SK-N-SH treated with all-trans-retinoic acid at 6 μM for 48 hours (cell line): Measurements from ENCODE around the gene ANXA3.

ENCODE experiments used
- ATAC-seq: fragments of 200-7000 bp; cut with Tn5 transposase; 3 replicates; pipeline ENCODE4 v1.9.1; 2020; ENCODE audit warnings: mild to moderate bottlenecking, moderate library complexity
- ARNTL ChIP-seq: fragments of 450-650 bp; formaldehyde crosslinking; IDR thresholded peaks from 2 replicates; pipeline ENCODE4 v1.5.0; 2020; ENCODE audit warnings: low read depth, mild to moderate bottlenecking, moderate library complexity, borderline replicate concordance
- BACH2 ChIP-seq: fragments of 250-450 bp; sonication (Bioruptor Pico); IDR thresholded peaks from 2 replicates; pipeline ENCODE4 v1.9.0; 2021; ENCODE audit warnings: mild to moderate bottlenecking, borderline replicate concordance
- CREB5 ChIP-seq: fragments of 250-450 bp; sonication (Bioruptor Pico); IDR thresholded peaks from 2 replicates; pipeline ENCODE4 v1.5.1; 2020; ENCODE audit warnings: low read depth, mild to moderate bottlenecking, moderate library complexity
- CSDC2 ChIP-seq: fragments of 250-450 bp; sonication (Bioruptor Pico); IDR thresholded peaks from 2 replicates; pipeline ENCODE4 v1.5.0; 2020; ENCODE audit warnings: mild to moderate bottlenecking, moderate library complexity
- CSRNP3 ChIP-seq: fragments of 250-450 bp; sonication (Bioruptor Pico); IDR thresholded peaks from 2 replicates; pipeline ENCODE4 v1.5.1; 2021; ENCODE audit warnings: mild to moderate bottlenecking, moderate library complexity
- ESRRG ChIP-seq: fragments of 250-450 bp; sonication (Bioruptor Pico); IDR thresholded peaks from 2 replicates; pipeline ENCODE4 v1.6.1; 2021; ENCODE audit warnings: mild to moderate bottlenecking
- GLIS3 ChIP-seq: fragments of 250-450 bp; sonication (Bioruptor Pico); IDR thresholded peaks from 2 replicates; pipeline ENCODE4 v1.5.0; 2020; ENCODE audit warnings: mild to moderate bottlenecking, moderate library complexity
- ISL1 ChIP-seq: fragments of 250-450 bp; sonication (Bioruptor Pico); IDR thresholded peaks from 2 replicates; pipeline ENCODE4 v2.1.2; 2022; ENCODE audit warnings: mild to moderate bottlenecking, moderate library complexity
- OSR1 ChIP-seq: fragments of 250-450 bp; sonication (Bioruptor Pico); IDR thresholded peaks from 2 replicates; pipeline ENCODE4 v1.8.0; 2022; ENCODE audit warnings: moderate library complexity, mild to moderate bottlenecking, inconsistent platforms
- PATZ1 ChIP-seq: fragments of 250-450 bp; sonication (Bioruptor Pico); IDR thresholded peaks from 2 replicates; pipeline ENCODE4 v1.8.0; 2020; ENCODE audit warnings: mild to moderate bottlenecking, moderate library complexity, borderline replicate concordance
- POU6F1 ChIP-seq: fragments of 250-450 bp; sonication (Bioruptor Pico); IDR thresholded peaks from 2 replicates; pipeline ENCODE4 v1.8.0; 2021; ENCODE audit warnings: low read depth, mild to moderate bottlenecking, moderate library complexity, borderline replicate concordance
- PPARA ChIP-seq: fragments of 250-450 bp; sonication (Bioruptor Pico); IDR thresholded peaks from 2 replicates; pipeline ENCODE4 v1.5.0; 2020; ENCODE audit warnings: mild to moderate bottlenecking, borderline replicate concordance
- RARB ChIP-seq: fragments of 250-450 bp; sonication (Bioruptor Pico); IDR thresholded peaks from 2 replicates; pipeline ENCODE4 v1.8.0; 2021; ENCODE audit warnings: mild to moderate bottlenecking, moderate library complexity
- SNAI2 ChIP-seq: fragments of 250-450 bp; sonication (Bioruptor Pico); IDR thresholded peaks from 2 replicates; pipeline ENCODE4 v1.5.0; 2020; ENCODE audit warnings: mild to moderate bottlenecking, moderate library complexity
- TOX ChIP-seq: fragments of 250-450 bp; sonication (Bioruptor Pico); IDR thresholded peaks from 2 replicates; pipeline ENCODE4 v1.8.0; 2021; ENCODE audit warnings: mild to moderate bottlenecking, moderate library complexity, borderline replicate concordance
- TSHZ2 ChIP-seq: fragments of 250-450 bp; sonication (Bioruptor Pico); IDR thresholded peaks from 2 replicates; pipeline ENCODE4 v1.5.0; 2020; ENCODE audit warnings: mild to moderate bottlenecking, moderate library complexity
- ZFP30 ChIP-seq: fragments of 450-650 bp; formaldehyde crosslinking; IDR thresholded peaks from 2 replicates; pipeline ENCODE4 v1.5.0; 2022; ENCODE audit warnings: mild to moderate bottlenecking, moderate library complexity
- ZNF565 ChIP-seq: fragments of 450-650 bp; formaldehyde crosslinking; conservative IDR thresholded peaks from 2 replicates; pipeline ENCODE4 v1.5.0; 2020; ENCODE audit warnings: low read depth, mild to moderate bottlenecking, moderate library complexity
- ZNF8 ChIP-seq: fragments of 450-650 bp; formaldehyde crosslinking; IDR thresholded peaks from 2 replicates; pipeline ENCODE4 v1.5.0; 2020; ENCODE audit warnings: mild to moderate bottlenecking, moderate library complexity

Gene ANXA3

GRCh38 chr4:78518561-78518960, 33.0 kb upstream of the ANXA3 start:
- ATAC-seq: peak; percentile 44; the same call in 2 of the 3 replicates

GRCh38 chr4:78519962-78520361, 31.6 kb upstream of the ANXA3 start:
- TF ChIP-seq OSR1 (no peak), CREB5 (CRISPR knock-in tag) (no peak), ZNF565 (no peak), ESRRG (CRISPR knock-in tag) (no peak), BACH2 (no peak), CSDC2 (CRISPR knock-in tag) (no peak), SNAI2 (CRISPR knock-in tag) (no peak), CSRNP3 (CRISPR knock-in tag) (no peak), ARNTL (no peak), GLIS3 (CRISPR knock-in tag) (no peak), POU6F1 (CRISPR knock-in tag) (no peak)
- ATAC-seq: no peak

More at GRCh38 chr4:78518561-78518960, 33.0 kb upstream of the ANXA3 start:
- no peak for TF ChIP-seq ESRRG (CRISPR knock-in tag)
- no peak for TF ChIP-seq ISL1 (CRISPR knock-in tag)
- TF ChIP-seq ARNTL: no peak
- no peak for TF ChIP-seq ZNF8 (CRISPR knock-in tag)
- no peak for TF ChIP-seq CSDC2 (CRISPR knock-in tag)
- TF ChIP-seq CSRNP3 (CRISPR knock-in tag): no peak
- no peak for TF ChIP-seq POU6F1 (CRISPR knock-in tag)
- TF ChIP-seq PATZ1 (CRISPR knock-in tag): no peak
- TF ChIP-seq SNAI2 (CRISPR knock-in tag): no peak
- no peak for TF ChIP-seq ZFP30 (CRISPR knock-in tag)
- TF ChIP-seq TSHZ2 (CRISPR knock-in tag): no peak
- TF ChIP-seq RARB: no peak
- no peak for TF ChIP-seq ZNF565
- TF ChIP-seq GLIS3 (CRISPR knock-in tag): no peak
- TF ChIP-seq PPARA (CRISPR knock-in tag): no peak
- TF ChIP-seq TOX (CRISPR knock-in tag): no peak
